ENCODE results near the gene SIGLEC11.

DNA sequence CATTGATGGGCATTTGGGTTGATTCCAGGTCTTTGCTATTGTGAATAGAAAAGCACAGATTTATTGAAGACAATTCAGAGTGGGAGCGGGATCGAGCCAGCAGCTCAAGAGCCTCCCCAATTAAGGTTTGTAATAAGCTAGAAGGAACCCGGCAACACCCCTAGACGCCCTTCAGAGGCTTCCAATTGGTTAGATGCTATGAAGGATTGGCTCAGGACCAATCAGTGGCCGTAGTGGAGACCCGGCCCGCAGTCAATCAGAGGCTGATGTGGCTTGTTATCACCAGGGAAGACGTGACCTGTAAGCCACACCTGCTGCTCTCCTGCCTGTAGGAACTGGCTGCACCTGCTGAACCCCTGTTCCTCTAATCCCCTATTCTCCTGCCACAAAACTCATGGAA lies 14.6 kb downstream of the SIGLEC11 start:
- TF ChIP-seq, protein P1, sequence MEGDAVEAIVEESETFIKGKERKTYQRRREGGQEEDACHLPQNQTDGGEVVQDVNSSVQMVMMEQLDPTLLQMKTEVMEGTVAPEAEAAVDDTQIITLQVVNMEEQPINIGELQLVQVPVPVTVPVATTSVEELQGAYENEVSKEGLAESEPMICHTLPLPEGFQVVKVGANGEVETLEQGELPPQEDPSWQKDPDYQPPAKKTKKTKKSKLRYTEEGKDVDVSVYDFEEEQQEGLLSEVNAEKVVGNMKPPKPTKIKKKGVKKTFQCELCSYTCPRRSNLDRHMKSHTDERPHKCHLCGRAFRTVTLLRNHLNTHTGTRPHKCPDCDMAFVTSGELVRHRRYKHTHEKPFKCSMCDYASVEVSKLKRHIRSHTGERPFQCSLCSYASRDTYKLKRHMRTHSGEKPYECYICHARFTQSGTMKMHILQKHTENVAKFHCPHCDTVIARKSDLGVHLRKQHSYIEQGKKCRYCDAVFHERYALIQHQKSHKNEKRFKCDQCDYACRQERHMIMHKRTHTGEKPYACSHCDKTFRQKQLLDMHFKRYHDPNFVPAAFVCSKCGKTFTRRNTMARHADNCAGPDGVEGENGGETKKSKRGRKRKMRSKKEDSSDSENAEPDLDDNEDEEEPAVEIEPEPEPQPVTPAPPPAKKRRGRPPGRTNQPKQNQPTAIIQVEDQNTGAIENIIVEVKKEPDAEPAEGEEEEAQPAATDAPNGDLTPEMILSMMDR (IDR thresholded peaks at IDR 0.05; ENCODE audit: low read length), result no peak
- TF ChIP-seq EZH2 (IDR thresholded peaks at IDR 0.05; ENCODE audit: borderline replicate concordance, low read length), result no peak

Data from OCI-LY1 (cell line).